Activated naive CD8-positive, alpha-beta T cell treated with anti-CD3 and anti-CD28 coated beads for 36 hours (primary cell): ENCODE measurements around the gene KIF5C. TPM values are rescaled to one million over a fixed set of nuclear protein-coding genes. Genes with fewer than 3 reads are reported as not detected.

Source experiments
- DNase-seq: peaks from one replicate; pipeline ENCODE4 v3.0.0; 2021
- H3K27ac Mint-ChIP-seq: one replicate; pipeline ENCODE4 v1.8.0; 2022; ENCODE audit warnings: mild to moderate bottlenecking, moderate library complexity, mixed read lengths
- H3K27me3 Mint-ChIP-seq: one replicate; pipeline ENCODE4 v1.8.0; 2022; ENCODE audit warnings: mild to moderate bottlenecking, mixed read lengths
- H3K36me3 Mint-ChIP-seq: one replicate; pipeline ENCODE4 v1.8.0; 2021; ENCODE audit warnings: mild to moderate bottlenecking, mixed read lengths
- H3K4me1 Mint-ChIP-seq: one replicate; pipeline ENCODE4 v1.8.0; 2021; ENCODE audit warnings: mixed read lengths
- H3K4me3 Mint-ChIP-seq: one replicate; pipeline ENCODE4 v1.8.0; 2022; ENCODE audit warnings: mild to moderate bottlenecking, moderate library complexity, mixed read lengths
- H3K9me3 Mint-ChIP-seq: one replicate; pipeline ENCODE4 v1.8.0; 2022; ENCODE audit warnings: mixed read lengths
- total RNA-seq, 2 experiments: library from RNA; stranded (reverse); gene quantifications; one replicate each; pipeline ENCODE4 v1.2.3, GENCODE V29; 2021

KIF5C gene
- total RNA-seq, 2 experiments from 2014 or later: 15.3 to 19.7 TPM

DNA sequence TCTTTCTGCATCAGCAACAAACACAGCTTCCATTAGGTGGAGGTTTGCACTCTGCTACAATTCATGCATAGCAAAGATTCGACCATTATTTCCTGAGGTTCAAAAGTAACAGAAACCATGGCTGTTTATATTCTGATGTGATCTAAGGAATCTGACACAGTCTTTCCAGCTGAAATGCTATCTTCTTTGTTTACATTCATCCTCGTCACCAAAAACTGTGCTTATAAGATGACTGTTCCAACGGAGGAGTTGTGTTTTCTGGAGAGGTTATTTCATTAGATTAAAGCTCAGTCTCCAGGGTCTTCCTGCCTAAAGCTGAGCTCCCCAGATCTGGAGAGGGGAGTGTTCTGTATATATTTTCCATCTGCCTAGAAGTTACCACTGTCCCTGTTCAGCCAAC is 118.3 kb downstream of the KIF5C start:
- Mint-ChIP-seq H3K27me3 (no peaks in the 10 kb centered on the region), H3K9me3 (no peaks in the 10 kb centered on the region), H3K36me3 (peaks cover 9% of the 10 kb centered on the region), H3K27ac (no peak overlapping the region), H3K4me3 (no peak overlapping the region), H3K4me1 (peaks cover 2% of the 10 kb centered on the region)
- no peak for DNase-seq

DNA sequence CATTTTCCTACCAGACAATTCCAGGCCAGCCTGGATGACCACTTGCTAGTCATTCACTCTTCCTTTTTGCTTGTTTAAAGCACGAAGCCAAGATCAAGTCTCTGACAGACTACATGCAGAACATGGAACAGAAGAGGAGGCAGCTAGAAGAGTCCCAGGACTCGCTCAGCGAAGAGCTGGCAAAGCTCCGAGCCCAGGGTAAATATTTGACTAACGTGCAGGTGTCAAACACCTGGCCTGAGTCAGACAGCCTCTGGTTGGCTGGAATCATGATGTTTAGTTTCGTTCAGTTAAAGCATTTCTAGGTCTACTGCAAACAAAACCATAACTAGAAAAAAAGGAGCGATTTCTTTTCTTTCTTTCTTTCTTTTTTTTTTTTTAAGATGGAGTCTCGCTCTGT is 119.3 kb downstream of the KIF5C start:
- Mint-ChIP-seq H3K36me3 (peaks cover 9% of the 10 kb centered on the region), H3K27me3 (no peaks in the 10 kb centered on the region), H3K27ac (no peak overlapping the region), H3K4me1 (peaks cover 2% of the 10 kb centered on the region), H3K9me3 (no peaks in the 10 kb centered on the region), H3K4me3 (no peak overlapping the region)
- no peak for DNase-seq

DNA sequence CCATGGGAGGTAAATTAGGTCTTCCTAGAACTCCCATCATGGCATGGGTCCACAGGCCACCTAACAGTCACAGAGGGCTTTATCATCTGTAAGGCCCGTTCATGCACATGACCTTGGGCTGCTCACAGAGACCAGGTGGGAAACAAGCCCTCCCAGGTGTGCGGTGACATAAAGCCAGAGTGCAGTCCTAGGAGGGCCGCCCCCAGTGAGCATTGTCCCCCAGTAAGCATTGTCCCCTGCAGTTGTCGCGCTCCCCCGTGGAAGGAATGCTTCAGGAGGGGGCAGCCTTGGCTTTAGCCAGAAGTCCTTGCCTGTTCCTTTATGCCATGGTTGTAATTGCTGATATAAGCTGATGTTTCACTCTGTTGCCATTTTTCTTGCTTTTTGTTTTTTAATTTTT is 121.8 kb downstream of the KIF5C start:
- Mint-ChIP-seq H3K4me3 (no peak overlapping the region), H3K4me1 (peaks cover 18% of the 10 kb centered on the region), H3K9me3 (no peaks in the 10 kb centered on the region), H3K27ac (no peak overlapping the region), H3K36me3 (peaks cover 15% of the 10 kb centered on the region), H3K27me3 (no peaks in the 10 kb centered on the region)
- DNase-seq: no peak

DNA sequence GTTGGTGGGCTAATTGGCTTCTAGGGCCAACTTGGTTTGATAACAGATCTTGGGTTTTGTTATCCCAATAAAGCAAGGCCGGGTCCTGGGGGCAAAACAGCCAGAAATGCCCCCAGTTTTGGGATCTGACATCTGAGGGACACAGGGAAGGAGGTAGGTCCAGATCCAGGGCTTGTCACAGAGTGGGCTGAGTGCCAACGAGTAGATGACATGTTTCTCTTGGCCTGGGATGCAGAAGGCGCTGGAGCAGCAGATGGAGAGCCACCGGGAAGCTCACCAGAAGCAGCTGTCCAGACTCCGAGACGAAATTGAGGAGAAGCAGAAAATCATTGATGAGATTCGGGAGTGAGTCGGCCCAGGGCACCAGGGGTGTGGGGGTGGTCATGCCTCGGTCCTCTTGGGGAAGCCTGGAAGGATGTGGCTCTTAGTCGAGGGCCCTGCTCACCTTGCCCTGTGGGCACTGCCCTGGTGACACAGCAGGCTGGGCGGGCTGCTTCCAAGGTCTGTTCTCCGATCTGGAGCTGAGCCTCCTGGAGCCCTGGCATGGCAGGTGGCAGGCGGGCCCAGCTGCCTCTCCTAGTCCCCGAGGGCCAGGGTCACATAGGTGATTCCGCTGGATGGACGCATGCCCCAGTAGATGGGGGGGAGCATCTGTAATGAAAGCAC is 123.3 kb downstream of the KIF5C start:
- Mint-ChIP-seq H3K4me1 (peaks cover 18% of the 10 kb centered on the region), H3K4me3 (no peak overlapping the region), H3K9me3 (no peaks in the 10 kb centered on the region), H3K27ac (no peak overlapping the region), H3K36me3 (peaks cover 25% of the 10 kb centered on the region), H3K27me3 (no peaks in the 10 kb centered on the region)
- no peak for DNase-seq

DNA sequence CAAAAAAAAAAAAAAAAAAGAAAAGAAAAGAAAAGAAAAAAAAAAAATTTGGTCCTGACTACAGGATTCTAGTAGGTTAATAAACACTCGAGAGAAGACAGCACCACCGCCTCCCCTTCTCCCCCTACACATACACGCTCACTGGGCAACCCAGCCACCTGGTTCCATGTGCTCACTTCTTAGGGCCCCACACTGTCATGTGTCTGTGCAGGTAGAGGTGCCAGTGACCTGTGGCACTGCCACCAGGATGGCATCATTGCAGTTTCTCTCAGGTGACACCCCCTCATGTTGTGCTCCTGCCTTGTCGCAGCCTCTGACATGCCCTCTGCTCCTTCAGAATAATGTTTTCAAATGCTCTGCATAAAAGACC is 123.8 kb downstream of the KIF5C start:
- no peaks in the 10 kb centered on the region for H3K9me3 Mint-ChIP-seq
- H3K4me1 Mint-ChIP-seq: peaks cover 18% of the 10 kb centered on the region
- H3K4me3 Mint-ChIP-seq: no peak overlapping the region
- no peak for DNase-seq
- peaks cover 25% of the 10 kb centered on the region for H3K36me3 Mint-ChIP-seq
- no peaks in the 10 kb centered on the region for H3K27me3 Mint-ChIP-seq
- no peak overlapping the region for H3K27ac Mint-ChIP-seq

DNA sequence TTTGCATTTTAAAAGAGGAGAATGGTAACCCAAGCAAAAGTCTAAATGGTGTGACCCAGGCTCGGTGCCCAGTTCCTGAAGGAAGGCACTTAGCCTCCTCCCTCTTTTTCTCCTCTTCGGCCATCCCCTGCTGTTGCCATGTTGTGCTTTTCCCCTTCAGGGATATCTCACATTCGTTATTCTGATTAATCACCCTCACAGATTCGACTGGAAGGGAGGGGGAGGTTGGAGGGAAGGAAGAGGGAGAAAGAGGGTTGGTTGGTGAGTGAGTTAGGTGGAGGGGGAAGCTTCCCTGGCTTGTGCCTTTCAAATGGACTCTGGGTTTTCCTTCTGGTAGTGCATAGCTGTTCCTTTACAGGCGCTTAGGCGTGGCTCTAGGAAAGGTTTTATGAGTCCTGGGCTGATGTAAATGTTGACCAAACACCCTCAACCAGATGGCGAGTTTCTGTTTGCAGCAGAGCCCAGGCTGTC is 124.5 kb downstream of the KIF5C start:
- peaks cover 21% of the 10 kb centered on the region for H3K36me3 Mint-ChIP-seq
- H3K4me3 Mint-ChIP-seq: no peak overlapping the region
- H3K27ac Mint-ChIP-seq: no peak overlapping the region
- no peaks in the 10 kb centered on the region for H3K9me3 Mint-ChIP-seq
- peaks cover 18% of the 10 kb centered on the region for H3K4me1 Mint-ChIP-seq
- DNase-seq: no peak
- H3K27me3 Mint-ChIP-seq: no peaks in the 10 kb centered on the region

DNA sequence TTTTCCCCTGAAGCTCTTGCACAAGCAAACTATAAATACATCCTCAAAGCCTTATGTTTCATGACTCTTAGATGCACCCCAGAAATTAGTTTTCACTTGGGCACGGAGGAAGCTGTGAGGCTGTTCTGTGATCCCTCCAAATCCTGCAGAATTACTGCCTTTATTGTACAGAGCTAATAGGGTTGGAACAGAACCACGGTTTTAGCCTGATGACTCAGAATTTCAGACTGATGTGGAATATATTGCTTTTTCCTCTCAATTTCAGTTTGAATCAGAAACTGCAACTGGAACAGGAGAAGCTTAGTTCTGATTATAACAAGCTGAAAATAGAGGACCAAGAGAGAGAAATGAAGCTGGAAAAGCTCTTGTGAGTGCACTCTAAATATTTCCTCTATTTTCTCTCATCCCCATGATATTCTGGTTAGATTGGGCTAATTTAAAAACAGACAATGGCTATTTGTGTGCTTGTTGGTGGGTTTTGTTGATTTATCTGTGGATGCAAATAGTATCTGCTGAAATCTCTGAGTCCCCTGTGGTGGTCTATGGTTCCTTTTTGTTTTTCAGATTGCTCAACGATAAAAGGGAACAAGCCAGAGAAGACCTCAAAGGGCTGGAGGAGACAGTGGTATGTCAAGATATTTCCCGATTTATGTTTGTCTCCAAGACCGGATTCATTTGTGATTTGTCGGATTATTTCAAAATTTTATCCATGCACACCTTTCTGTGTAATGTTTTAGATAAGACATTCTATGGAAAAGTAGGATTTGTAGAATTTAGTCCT is 125.3 kb downstream of the KIF5C start:
- no peak overlapping the region for H3K27ac Mint-ChIP-seq
- DNase-seq: no peak
- H3K27me3 Mint-ChIP-seq: no peaks in the 10 kb centered on the region
- peaks cover 18% of the 10 kb centered on the region for H3K4me1 Mint-ChIP-seq
- no peak overlapping the region for H3K4me3 Mint-ChIP-seq
- peaks cover 19% of the 10 kb centered on the region for H3K36me3 Mint-ChIP-seq
- no peaks in the 10 kb centered on the region for H3K9me3 Mint-ChIP-seq

DNA sequence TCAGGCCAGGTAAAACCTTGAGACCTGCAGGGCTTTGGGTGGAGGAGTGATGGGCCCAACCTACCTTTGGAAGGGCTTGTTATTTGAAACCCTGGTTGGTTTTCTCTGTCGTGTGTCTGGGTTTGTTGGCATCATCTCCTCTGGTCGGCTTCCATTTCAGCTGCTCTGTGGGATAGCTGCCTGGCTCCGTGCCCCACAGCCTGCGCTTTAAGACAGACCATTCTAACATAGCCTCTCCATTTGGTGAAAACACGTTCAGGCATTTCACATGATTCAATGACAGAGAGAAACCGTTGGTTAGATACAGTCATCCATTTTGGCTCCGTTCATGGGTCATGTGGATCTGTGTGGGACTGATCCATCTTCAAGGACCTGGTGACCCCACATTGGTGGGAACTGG is 126.5 kb downstream of the KIF5C start:
- H3K27ac Mint-ChIP-seq: no peak overlapping the region
- no peaks in the 10 kb centered on the region for H3K27me3 Mint-ChIP-seq
- H3K36me3 Mint-ChIP-seq: peaks cover 19% of the 10 kb centered on the region
- peaks cover 18% of the 10 kb centered on the region for H3K4me1 Mint-ChIP-seq
- no peak overlapping the region for H3K4me3 Mint-ChIP-seq
- H3K9me3 Mint-ChIP-seq: no peaks in the 10 kb centered on the region
- DNase-seq: no peak

DNA sequence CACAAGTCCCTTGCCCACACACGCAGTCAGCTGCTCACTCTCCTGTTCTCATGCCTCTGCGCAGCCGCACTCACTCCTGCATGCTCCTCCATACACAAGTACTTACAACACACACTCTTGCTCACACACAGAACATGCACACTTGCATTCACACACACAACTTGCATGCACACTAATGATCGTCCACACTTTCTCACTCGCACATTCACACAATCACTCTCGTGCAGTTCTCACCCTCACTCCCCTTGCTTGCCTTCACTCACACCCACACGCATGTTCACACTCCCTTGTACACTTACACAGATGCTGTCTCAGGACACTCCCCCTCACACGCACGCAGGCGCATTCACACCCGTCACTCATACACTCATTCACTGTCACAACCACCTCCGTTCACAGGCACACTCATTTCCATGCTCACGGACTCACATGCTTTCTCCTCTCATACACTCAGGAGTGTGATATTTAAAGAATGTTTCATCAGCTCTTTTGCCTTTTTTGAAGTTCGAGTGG is 127.4 kb downstream of the KIF5C start:
- peaks cover 19% of the 10 kb centered on the region for H3K36me3 Mint-ChIP-seq
- H3K4me3 Mint-ChIP-seq: no peak overlapping the region
- no peaks in the 10 kb centered on the region for H3K9me3 Mint-ChIP-seq
- no peak for DNase-seq
- H3K4me1 Mint-ChIP-seq: peaks cover 19% of the 10 kb centered on the region
- no peak overlapping the region for H3K27ac Mint-ChIP-seq
- no peaks in the 10 kb centered on the region for H3K27me3 Mint-ChIP-seq

DNA sequence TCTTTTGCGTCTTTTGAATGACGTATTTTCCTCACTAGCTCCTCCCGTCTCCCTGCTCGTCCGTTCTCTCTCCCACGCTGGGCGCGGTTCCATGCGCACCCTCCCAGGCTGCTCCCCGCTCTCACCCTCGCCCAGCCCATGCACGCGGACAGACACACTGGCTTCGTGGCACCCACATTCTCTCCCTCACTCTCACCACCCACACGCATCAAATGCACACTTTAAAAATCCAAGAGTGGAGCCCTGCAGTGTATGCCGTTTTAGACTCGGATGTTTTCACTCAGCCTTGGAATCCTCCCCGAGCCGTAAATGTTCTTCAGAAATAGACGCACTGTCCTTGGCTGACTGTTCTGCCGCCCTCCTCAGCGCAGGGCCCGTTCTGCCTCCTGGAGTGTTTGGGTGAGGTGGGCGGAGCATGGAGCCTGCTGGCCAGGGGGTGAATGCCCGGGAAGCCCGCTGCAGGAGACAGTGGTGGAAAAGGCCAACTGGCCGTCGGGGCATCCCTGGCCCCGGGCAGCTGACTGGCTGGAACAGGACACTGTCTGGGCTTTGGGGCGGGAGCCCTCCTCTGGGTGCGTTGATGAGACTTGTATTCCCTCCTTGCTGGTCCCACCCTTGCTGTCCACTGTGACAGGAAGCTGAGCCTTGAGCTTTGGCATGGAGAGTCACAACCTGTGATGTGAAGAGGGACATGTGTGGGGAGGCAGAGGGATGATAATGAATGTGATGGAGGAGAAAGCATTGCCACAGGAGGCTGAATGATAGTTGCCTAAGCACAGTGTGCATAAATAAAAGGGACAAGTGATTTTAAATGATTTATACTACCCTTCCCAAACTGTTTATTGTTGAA is 128.1 kb downstream of the KIF5C start:
- H3K27ac Mint-ChIP-seq: no peak overlapping the region
- H3K36me3 Mint-ChIP-seq: peaks cover 19% of the 10 kb centered on the region

DNA sequence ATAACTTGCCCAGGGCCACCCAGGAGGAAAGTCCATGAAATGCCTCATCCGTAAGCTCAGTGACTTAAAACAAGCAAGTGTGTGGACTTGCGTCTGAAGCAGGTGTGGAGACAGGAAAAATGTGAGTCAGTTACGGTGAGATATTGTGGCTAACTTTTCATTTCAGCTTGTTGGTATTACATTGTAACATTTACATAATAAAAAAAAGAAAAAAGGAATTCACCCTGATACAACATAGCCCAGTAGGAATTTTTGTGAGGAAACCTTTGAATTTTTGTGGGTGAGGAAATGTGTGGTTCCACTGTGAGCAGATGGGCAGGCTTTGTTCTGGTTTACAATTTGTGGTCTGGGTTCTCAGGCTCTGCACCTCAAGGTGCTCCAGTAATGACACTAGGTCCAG is 129.8 kb downstream of the KIF5C start:
- H3K27ac Mint-ChIP-seq: no peak overlapping the region
- no peak overlapping the region for H3K4me3 Mint-ChIP-seq
- no peaks in the 10 kb centered on the region for H3K9me3 Mint-ChIP-seq
- no peak for DNase-seq
- peaks cover 20% of the 10 kb centered on the region for H3K4me1 Mint-ChIP-seq
- H3K27me3 Mint-ChIP-seq: no peaks in the 10 kb centered on the region
- H3K36me3 Mint-ChIP-seq: peaks cover 21% of the 10 kb centered on the region

More for the DNA sequence above, 128.1 kb downstream of the KIF5C start:
- H3K4me1 Mint-ChIP-seq: peaks cover 20% of the 10 kb centered on the region
- H3K4me3 Mint-ChIP-seq: no peak overlapping the region
- no peak for DNase-seq
- H3K27me3 Mint-ChIP-seq: no peaks in the 10 kb centered on the region
- no peaks in the 10 kb centered on the region for H3K9me3 Mint-ChIP-seq

DNA sequence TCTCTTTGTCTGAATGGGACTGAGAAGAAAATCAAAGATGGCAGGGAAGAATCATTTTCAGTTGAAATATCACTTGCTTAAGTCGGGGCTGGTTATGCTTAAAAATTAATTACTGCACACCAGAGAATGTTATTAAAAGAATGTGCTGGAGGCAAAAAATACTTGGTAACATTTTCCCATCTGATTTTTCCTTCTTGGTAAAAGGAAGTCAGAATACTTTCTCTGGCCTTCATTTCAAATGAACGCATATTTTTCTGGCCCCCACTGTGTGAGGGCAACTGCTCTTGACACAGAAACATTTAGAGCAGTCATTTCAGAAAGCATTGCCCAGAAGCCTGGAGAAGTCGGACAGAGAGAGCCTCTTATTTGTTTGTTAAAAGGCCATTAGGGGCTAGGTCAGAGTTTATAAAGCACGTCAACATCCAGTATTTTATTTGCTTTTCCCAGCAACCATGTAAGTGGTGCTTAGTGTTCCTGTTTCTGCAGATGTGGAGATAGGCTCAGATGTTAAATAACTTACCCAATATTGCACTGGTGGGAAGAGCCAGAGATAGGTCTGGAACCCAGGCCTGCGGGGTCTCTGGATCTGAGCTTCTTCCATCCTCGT is 130.5 kb downstream of the KIF5C start:
- Mint-ChIP-seq H3K9me3 (no peaks in the 10 kb centered on the region), H3K36me3 (peaks cover 21% of the 10 kb centered on the region), H3K27me3 (no peaks in the 10 kb centered on the region), H3K27ac (no peak overlapping the region), H3K4me3 (no peak overlapping the region), H3K4me1 (peaks cover 12% of the 10 kb centered on the region)
- DNase-seq: no peak

DNA sequence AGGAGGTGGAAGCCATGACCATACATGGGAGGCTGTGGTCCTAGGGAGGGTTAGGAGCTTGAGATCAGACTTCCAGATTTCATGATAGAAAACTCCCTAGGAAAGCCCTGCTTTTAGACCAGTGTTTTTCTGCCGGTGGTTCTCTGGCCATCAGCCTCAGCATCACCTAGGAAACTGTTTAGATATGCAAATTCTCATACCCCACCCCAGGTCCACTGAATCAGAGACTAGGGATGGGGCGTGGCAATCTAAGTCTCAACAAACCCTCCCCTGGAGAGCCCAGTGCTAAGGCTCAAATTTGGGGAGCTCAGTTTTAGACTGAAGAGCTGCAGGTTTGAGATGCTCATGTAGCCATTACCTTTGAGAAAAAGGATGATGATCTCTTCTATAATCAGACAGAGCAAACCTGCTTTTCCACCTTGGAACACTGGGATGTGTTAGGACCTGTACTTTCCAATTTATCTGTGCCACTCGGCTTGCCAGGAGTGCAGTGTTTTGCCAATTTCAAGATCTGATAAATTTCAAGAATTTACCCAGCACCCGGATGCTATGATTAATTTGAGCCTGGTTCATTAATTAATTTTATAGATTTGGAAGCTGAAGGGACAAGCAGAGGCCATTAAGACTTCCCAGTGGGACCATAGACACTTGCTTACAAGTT is 132.0 kb downstream of the KIF5C start:
- Mint-ChIP-seq H3K36me3 (peaks cover 15% of the 10 kb centered on the region), H3K4me1 (peaks cover 7% of the 10 kb centered on the region), H3K27me3 (no peaks in the 10 kb centered on the region), H3K9me3 (no peaks in the 10 kb centered on the region), H3K4me3 (no peak overlapping the region), H3K27ac (no peak overlapping the region)
- DNase-seq: no peak

DNA sequence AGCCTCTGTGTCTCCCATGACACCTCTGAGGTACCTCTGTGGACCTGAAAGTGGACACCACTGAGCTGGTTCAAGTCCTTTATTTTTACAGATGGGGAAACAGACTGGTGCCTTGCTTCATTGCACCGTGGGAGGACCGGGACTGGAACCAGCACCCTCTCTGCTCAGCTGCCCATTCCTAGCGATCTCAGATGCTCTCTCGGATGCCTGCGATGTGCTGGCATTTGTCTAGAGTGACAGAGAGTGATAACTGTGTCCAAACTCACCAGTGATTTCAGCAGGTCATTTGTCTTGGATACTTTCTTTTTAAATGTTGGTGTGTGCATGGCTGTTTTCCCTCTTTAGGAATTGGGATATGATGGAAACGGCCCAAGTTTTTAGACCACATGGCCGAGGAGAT is 133.4 kb downstream of the KIF5C start:
- no peaks in the 10 kb centered on the region for H3K27me3 Mint-ChIP-seq
- DNase-seq: no peak
- peaks cover 7% of the 10 kb centered on the region for H3K4me1 Mint-ChIP-seq
- H3K4me3 Mint-ChIP-seq: no peak overlapping the region
- no peaks in the 10 kb centered on the region for H3K9me3 Mint-ChIP-seq
- peaks cover 5% of the 10 kb centered on the region for H3K36me3 Mint-ChIP-seq
- H3K27ac Mint-ChIP-seq: no peak overlapping the region
